HG02610 (cell line): Measurements from ENCODE around the gene CD302.
"Not testable (repeated sequence)": the region's sequence is repeated elsewhere in the genome, so short reads cannot be mapped to it uniquely, and the experiment has no call there.

Source experiments
- ATAC-seq: cut with Tn5 transposase; IDR thresholded peaks from one replicate; pipeline ENCODE4 v1.9.1; 2021; ENCODE audit warnings: mild to moderate bottlenecking, moderate library complexity; ENCODE audit not compliant: unreplicated experiment

CD302 gene

GRCh38 chr2:159797543-159798375, at the start of gene CD302:
Gene CD302, minus strand, starts transcription at chr2:159798208. Its CDS starts 10 bp downstream, at chr2:159798198.
- peak; percentile 62 for ATAC-seq

GRCh38 chr2:159846564-159846963, 48.6 kb upstream of the CD302 start:
- no peak for ATAC-seq

- no peak for ATAC-seq
Measured at GRCh38 chr2:159840616-159841015, 42.6 kb upstream of the CD302 start.

- ATAC-seq: no peak
Measured at GRCh38 chr2:159832858-159833257, 34.9 kb upstream of the CD302 start.

GRCh38 chr2:159832026-159832425, 34.0 kb upstream of the CD302 start:
- ATAC-seq: no peak

GRCh38 chr2:159829376-159829775, 31.4 kb upstream of the CD302 start:
- ATAC-seq: no peak

- no peak for ATAC-seq
Measured at GRCh38 chr2:159828738-159829137, 30.7 kb upstream of the CD302 start.

- ATAC-seq: not testable (repeated sequence)
Measured at GRCh38 chr2:159822478-159822833, 24.4 kb upstream of the CD302 start.

- ATAC-seq: not testable (repeated sequence)
Measured at GRCh38 chr2:159821775-159822477, 23.9 kb upstream of the CD302 start.

- ATAC-seq: no peak
Measured at GRCh38 chr2:159818940-159819339, 20.9 kb upstream of the CD302 start.

GRCh38 chr2:159817283-159817682, 19.3 kb upstream of the CD302 start:
- no peak for ATAC-seq

- ATAC-seq: no peak
Measured at GRCh38 chr2:159811232-159811631, 13.2 kb upstream of the CD302 start.

- ATAC-seq: no peak
Measured at GRCh38 chr2:159808032-159808425, 10.0 kb upstream of the CD302 start.

GRCh38 chr2:159807183-159808031, 9.4 kb upstream of the CD302 start:
- ATAC-seq: no peak

- no peak for ATAC-seq
Measured at GRCh38 chr2:159804941-159805340, 6.9 kb upstream of the CD302 start.

- ATAC-seq: no peak
Measured at GRCh38 chr2:159803235-159803962, 5.4 kb upstream of the CD302 start.

GRCh38 chr2:159802673-159803072, 4.7 kb upstream of the CD302 start:
- no peak for ATAC-seq

- ATAC-seq: no peak
Measured at GRCh38 chr2:159799833-159800232, 1.8 kb upstream of the CD302 start.

- ATAC-seq: no peak
Measured at GRCh38 chr2:159798376-159798725, 343 bp upstream of the CD302 start.

- no peak for ATAC-seq
Measured at GRCh38 chr2:159797225-159797542, 824 bp downstream of the CD302 start.
